H1 (cell line): Measurements from ENCODE around the gene FAM120B.

Experiments
- CBX5 ChIP-seq: fragments of 300-800, 300-1000 bp; sonication (generic); IDR thresholded peaks from 2 replicates; pipeline ENCODE4 v1.7.1; 2016; ENCODE audit warnings: antibody characterized with exemption, low read length, low read depth
- CEBPB ChIP-seq: IDR thresholded peaks from 2 replicates; pipeline ENCODE4 v1.6.1; 2012; ENCODE audit warnings: low read depth, low read length
- EP300 ChIP-seq, 2 experiments: IDR thresholded peaks; 1 replicate in 1 of 2; 2 replicates in 1 of 2; pipeline ENCODE4 v1.6.1; 2011 to 2012; ENCODE audit warnings: low read depth in 2 of 2, low read length in 2 of 2, mild to moderate bottlenecking in 2 of 2, borderline replicate concordance in 1 of 2, inconsistent platforms in 1 of 2, moderate library complexity in 1 of 2
- KDM4A ChIP-seq: IDR thresholded peaks from one replicate; pipeline ENCODE4 v1.7.1; 2012; ENCODE audit warnings: low read depth, mild to moderate bottlenecking, moderate library complexity, low read length, inconsistent platforms; ENCODE audit not compliant: severe bottlenecking
- POLR2A ChIP-seq, 2 experiments: IDR thresholded peaks; 1 replicate in 1 of 2; 2 replicates in 1 of 2; pipeline ENCODE4 v1.6.1; 2011; ENCODE audit warnings: low read depth in 2 of 2, low read length in 2 of 2, mild to moderate bottlenecking in 2 of 2; ENCODE audit errors: control extremely low read depth in 1 of 2
- POU5F1 ChIP-seq: IDR thresholded peaks from 2 replicates; pipeline ENCODE4 v1.6.1; 2011; ENCODE audit warnings: low read depth, mild to moderate bottlenecking, low read length, moderate library complexity
- RAD21 ChIP-seq, 2 experiments: IDR thresholded peaks in 1 of 2; conservative IDR thresholded peaks in 1 of 2; 2 replicates each; pipeline ENCODE4 v1.6.1; 2011; ENCODE audit warnings: low read depth in 2 of 2, low read length in 2 of 2, improper control_type of control experiment in 1 of 2, inconsistent platforms in 1 of 2, mild to moderate bottlenecking in 1 of 2, moderate library complexity in 1 of 2
- SUZ12 ChIP-seq: fragments of 200-600 bp; sonication (generic); IDR thresholded peaks from 2 replicates; pipeline ENCODE4 v1.6.1; 2012; ENCODE audit warnings: mild to moderate bottlenecking, inconsistent platforms, low read length, moderate library complexity, mixed read lengths
- YY1 ChIP-seq: IDR thresholded peaks from 2 replicates; pipeline ENCODE4 v1.6.1; 2011; ENCODE audit warnings: low read depth, mild to moderate bottlenecking, low read length
- TF ChIP-seq, protein P1 (sequence below), 3 experiments: IDR thresholded peaks; 1 replicate in 2 of 3; 2 replicates in 1 of 3; pipeline versions ENCODE4 v1.5.1 to v1.6.1; 2011; ENCODE audit warnings: low read length in 3 of 3, mild to moderate bottlenecking in 3 of 3, inconsistent platforms in 2 of 3, low read depth in 1 of 3, moderate library complexity in 1 of 3; ENCODE audit not compliant: insufficient read depth in 1 of 3; ENCODE audit errors: control extremely low read depth in 1 of 3
- TF ChIP-seq, protein P2 (sequence below): IDR thresholded peaks from 2 replicates; pipeline ENCODE4 v1.6.1; 2011; ENCODE audit warnings: low read depth, mild to moderate bottlenecking, low read length; ENCODE audit not compliant: insufficient read depth
- TF ChIP-seq, protein P3 (sequence below): fragments of 300-600 bp; sonication (generic); IDR thresholded peaks from 2 replicates; pipeline ENCODE4 v1.7.1; 2012; ENCODE audit warnings: low read length, moderate library complexity, mild to moderate bottlenecking, inconsistent platforms; ENCODE audit not compliant: insufficient replicate concordance

DNA sequence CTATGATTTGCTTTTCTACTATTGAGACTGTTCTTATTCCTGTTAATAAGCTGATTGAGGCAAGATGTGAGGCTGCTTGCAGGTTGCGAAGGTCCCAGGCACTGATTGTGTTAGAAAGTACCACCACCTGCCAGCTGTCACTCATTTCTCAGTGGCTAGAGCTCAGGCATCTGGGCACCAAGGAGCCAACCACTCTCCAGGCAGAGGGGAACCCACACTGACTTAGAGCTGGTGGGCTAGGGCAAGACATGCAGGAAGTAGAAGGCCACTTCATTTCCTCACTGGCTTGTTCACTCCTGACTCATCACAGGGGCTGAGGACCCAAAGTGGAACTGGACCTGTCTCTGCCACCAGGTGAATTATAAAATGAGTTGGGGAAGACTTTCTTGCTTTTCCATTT lies 7.9 kb upstream of the FAM120B start:
- no peak for TF ChIP-seq CEBPB
- TF ChIP-seq RAD21 (IDR thresholded peaks at IDR 0.05 in 1 of 2, conservative IDR thresholded peaks at IDR 0.05 in 1 of 2; ENCODE audit: low read depth in 2 of 2, low read length in 2 of 2) = no peak
- TF ChIP-seq, protein P1, sequence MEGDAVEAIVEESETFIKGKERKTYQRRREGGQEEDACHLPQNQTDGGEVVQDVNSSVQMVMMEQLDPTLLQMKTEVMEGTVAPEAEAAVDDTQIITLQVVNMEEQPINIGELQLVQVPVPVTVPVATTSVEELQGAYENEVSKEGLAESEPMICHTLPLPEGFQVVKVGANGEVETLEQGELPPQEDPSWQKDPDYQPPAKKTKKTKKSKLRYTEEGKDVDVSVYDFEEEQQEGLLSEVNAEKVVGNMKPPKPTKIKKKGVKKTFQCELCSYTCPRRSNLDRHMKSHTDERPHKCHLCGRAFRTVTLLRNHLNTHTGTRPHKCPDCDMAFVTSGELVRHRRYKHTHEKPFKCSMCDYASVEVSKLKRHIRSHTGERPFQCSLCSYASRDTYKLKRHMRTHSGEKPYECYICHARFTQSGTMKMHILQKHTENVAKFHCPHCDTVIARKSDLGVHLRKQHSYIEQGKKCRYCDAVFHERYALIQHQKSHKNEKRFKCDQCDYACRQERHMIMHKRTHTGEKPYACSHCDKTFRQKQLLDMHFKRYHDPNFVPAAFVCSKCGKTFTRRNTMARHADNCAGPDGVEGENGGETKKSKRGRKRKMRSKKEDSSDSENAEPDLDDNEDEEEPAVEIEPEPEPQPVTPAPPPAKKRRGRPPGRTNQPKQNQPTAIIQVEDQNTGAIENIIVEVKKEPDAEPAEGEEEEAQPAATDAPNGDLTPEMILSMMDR (IDR thresholded peaks at IDR 0.05; ENCODE audit: control extremely low read depth in 1 of 3, insufficient read depth in 1 of 3, low read depth in 1 of 3, low read length in 3 of 3) = no peak
- TF ChIP-seq SUZ12 = no peak
- TF ChIP-seq YY1 = no peak
- TF ChIP-seq POLR2A (IDR thresholded peaks at IDR 0.05; ENCODE audit: control extremely low read depth in 1 of 2, low read depth in 2 of 2, low read length in 2 of 2) = no peak
- no peak for TF ChIP-seq CBX5
- no peak for TF ChIP-seq POU5F1
- no peak for TF ChIP-seq KDM4A
- no peak for TF ChIP-seq EP300 (IDR thresholded peaks at IDR 0.05; ENCODE audit: borderline replicate concordance in 1 of 2, low read depth in 2 of 2, low read length in 2 of 2)
- TF ChIP-seq, protein P2, sequence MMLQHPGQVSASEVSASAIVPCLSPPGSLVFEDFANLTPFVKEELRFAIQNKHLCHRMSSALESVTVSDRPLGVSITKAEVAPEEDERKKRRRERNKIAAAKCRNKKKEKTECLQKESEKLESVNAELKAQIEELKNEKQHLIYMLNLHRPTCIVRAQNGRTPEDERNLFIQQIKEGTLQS = no peak
- TF ChIP-seq, protein P3, sequence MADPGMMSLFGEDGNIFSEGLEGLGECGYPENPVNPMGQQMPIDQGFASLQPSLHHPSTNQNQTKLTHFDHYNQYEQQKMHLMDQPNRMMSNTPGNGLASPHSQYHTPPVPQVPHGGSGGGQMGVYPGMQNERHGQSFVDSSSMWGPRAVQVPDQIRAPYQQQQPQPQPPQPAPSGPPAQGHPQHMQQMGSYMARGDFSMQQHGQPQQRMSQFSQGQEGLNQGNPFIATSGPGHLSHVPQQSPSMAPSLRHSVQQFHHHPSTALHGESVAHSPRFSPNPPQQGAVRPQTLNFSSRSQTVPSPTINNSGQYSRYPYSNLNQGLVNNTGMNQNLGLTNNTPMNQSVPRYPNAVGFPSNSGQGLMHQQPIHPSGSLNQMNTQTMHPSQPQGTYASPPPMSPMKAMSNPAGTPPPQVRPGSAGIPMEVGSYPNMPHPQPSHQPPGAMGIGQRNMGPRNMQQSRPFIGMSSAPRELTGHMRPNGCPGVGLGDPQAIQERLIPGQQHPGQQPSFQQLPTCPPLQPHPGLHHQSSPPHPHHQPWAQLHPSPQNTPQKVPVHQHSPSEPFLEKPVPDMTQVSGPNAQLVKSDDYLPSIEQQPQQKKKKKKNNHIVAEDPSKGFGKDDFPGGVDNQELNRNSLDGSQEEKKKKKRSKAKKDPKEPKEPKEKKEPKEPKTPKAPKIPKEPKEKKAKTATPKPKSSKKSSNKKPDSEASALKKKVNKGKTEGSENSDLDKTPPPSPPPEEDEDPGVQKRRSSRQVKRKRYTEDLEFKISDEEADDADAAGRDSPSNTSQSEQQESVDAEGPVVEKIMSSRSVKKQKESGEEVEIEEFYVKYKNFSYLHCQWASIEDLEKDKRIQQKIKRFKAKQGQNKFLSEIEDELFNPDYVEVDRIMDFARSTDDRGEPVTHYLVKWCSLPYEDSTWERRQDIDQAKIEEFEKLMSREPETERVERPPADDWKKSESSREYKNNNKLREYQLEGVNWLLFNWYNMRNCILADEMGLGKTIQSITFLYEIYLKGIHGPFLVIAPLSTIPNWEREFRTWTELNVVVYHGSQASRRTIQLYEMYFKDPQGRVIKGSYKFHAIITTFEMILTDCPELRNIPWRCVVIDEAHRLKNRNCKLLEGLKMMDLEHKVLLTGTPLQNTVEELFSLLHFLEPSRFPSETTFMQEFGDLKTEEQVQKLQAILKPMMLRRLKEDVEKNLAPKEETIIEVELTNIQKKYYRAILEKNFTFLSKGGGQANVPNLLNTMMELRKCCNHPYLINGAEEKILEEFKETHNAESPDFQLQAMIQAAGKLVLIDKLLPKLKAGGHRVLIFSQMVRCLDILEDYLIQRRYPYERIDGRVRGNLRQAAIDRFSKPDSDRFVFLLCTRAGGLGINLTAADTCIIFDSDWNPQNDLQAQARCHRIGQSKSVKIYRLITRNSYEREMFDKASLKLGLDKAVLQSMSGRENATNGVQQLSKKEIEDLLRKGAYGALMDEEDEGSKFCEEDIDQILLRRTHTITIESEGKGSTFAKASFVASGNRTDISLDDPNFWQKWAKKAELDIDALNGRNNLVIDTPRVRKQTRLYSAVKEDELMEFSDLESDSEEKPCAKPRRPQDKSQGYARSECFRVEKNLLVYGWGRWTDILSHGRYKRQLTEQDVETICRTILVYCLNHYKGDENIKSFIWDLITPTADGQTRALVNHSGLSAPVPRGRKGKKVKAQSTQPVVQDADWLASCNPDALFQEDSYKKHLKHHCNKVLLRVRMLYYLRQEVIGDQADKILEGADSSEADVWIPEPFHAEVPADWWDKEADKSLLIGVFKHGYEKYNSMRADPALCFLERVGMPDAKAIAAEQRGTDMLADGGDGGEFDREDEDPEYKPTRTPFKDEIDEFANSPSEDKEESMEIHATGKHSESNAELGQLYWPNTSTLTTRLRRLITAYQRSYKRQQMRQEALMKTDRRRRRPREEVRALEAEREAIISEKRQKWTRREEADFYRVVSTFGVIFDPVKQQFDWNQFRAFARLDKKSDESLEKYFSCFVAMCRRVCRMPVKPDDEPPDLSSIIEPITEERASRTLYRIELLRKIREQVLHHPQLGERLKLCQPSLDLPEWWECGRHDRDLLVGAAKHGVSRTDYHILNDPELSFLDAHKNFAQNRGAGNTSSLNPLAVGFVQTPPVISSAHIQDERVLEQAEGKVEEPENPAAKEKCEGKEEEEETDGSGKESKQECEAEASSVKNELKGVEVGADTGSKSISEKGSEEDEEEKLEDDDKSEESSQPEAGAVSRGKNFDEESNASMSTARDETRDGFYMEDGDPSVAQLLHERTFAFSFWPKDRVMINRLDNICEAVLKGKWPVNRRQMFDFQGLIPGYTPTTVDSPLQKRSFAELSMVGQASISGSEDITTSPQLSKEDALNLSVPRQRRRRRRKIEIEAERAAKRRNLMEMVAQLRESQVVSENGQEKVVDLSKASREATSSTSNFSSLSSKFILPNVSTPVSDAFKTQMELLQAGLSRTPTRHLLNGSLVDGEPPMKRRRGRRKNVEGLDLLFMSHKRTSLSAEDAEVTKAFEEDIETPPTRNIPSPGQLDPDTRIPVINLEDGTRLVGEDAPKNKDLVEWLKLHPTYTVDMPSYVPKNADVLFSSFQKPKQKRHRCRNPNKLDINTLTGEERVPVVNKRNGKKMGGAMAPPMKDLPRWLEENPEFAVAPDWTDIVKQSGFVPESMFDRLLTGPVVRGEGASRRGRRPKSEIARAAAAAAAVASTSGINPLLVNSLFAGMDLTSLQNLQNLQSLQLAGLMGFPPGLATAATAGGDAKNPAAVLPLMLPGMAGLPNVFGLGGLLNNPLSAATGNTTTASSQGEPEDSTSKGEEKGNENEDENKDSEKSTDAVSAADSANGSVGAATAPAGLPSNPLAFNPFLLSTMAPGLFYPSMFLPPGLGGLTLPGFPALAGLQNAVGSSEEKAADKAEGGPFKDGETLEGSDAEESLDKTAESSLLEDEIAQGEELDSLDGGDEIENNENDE = no peak
